GM23338 (cell line): ENCODE data around the gene FOXM1. TPM values are rescaled to one million over a fixed set of nuclear protein-coding genes. Genes with fewer than 3 reads are reported as not detected.

ENCODE experiments used
- ATAC-seq: fragments of 200-7000 bp; cut with Tn5 transposase; 3 replicates; pipeline ENCODE4 v1.9.1; 2020
- DNase-seq: peaks from one replicate; pipeline ENCODE4 v3.0.0-alpha.2; 2015; ENCODE audit warnings: low spot score
- H2AFZ ChIP-seq: fragments of 200-600 bp; sonication (generic); 2 replicates; pipeline ENCODE4 v1.8.0; 2016; ENCODE audit warnings: antibody characterized with exemption, mild to moderate bottlenecking, moderate library complexity
- H3F3A ChIP-seq: fragments of 200-600 bp; sonication (generic); replicated peaks from 2 replicates; pipeline ENCODE4 v1.8.0; 2017; ENCODE audit warnings: antibody characterized with exemption, mixed run types, low read depth
- H3K27ac ChIP-seq: fragments of 200-600 bp; sonication (generic); 2 replicates; pipeline ENCODE4 v1.6.1; 2016; ENCODE audit warnings: low read depth
- H3K27me3 ChIP-seq: fragments of 200-600 bp; sonication (generic); 2 replicates; pipeline ENCODE4 v1.8.0; 2016; ENCODE audit warnings: mild to moderate bottlenecking, mixed run types, moderate library complexity; ENCODE audit not compliant: insufficient read depth
- H3K36me3 ChIP-seq: fragments of 200-600 bp; sonication (generic); 2 replicates; pipeline ENCODE4 v1.8.0; 2016; ENCODE audit warnings: mild to moderate bottlenecking; ENCODE audit not compliant: insufficient read depth
- H3K4me1 ChIP-seq: fragments of 200-600 bp; sonication (generic); 2 replicates; pipeline ENCODE4 v1.8.0; 2016; ENCODE audit warnings: mild to moderate bottlenecking, moderate library complexity; ENCODE audit not compliant: insufficient read depth
- H3K4me2 ChIP-seq: fragments of 200-600 bp; sonication (generic); 2 replicates; pipeline ENCODE4 v1.7.1; 2017; ENCODE audit warnings: mixed run types
- H3K4me3 ChIP-seq: fragments of 200-600 bp; sonication (generic); 2 replicates; pipeline ENCODE4 v1.6.1; 2016; ENCODE audit warnings: mixed run types
- H3K79me2 ChIP-seq: fragments of 200-600 bp; sonication (generic); replicated peaks from 2 replicates; pipeline ENCODE4 v1.8.0; 2017; ENCODE audit warnings: mild to moderate bottlenecking; ENCODE audit not compliant: insufficient read depth
- H3K9me2 ChIP-seq: fragments of 200-600 bp; sonication (generic); 2 replicates; pipeline ENCODE4 v1.8.0; 2017; ENCODE audit not compliant: insufficient read depth
- H4K20me1 ChIP-seq: fragments of 200-600 bp; sonication (generic); replicated peaks from 2 replicates; pipeline ENCODE4 v1.8.0; 2017; ENCODE audit warnings: mild to moderate bottlenecking; ENCODE audit not compliant: insufficient read depth
- H3K27ac Mint-ChIP-seq: 2 replicates; pipeline ENCODE4 v1.8.0; 2020; ENCODE audit warnings: inconsistent platforms, mild to moderate bottlenecking, moderate library complexity, mixed read lengths
- H3K27me3 Mint-ChIP-seq: 3 replicates; pipeline ENCODE4 v1.8.0; 2022; ENCODE audit warnings: low read depth, mild to moderate bottlenecking, moderate library complexity, mixed read lengths, inconsistent platforms; ENCODE audit not compliant: insufficient read depth, poor library complexity
- H3K36me3 Mint-ChIP-seq: 3 replicates; pipeline ENCODE4 v1.8.0; 2021; ENCODE audit warnings: low read depth, mild to moderate bottlenecking, inconsistent platforms, moderate library complexity, mixed read lengths
- H3K4me1 Mint-ChIP-seq: 3 replicates; pipeline ENCODE4 v1.8.0; 2020; ENCODE audit warnings: mild to moderate bottlenecking, inconsistent platforms, mixed read lengths
- H3K4me3 Mint-ChIP-seq: 3 replicates; pipeline ENCODE4 v1.8.0; 2021; ENCODE audit warnings: moderate library complexity, mild to moderate bottlenecking, inconsistent platforms, mixed read lengths
- H3K9me3 Mint-ChIP-seq: 3 replicates; pipeline ENCODE4 v1.8.0; 2020; ENCODE audit warnings: moderate library complexity, mild to moderate bottlenecking, inconsistent platforms, mixed read lengths
- CREB1 ChIP-seq: fragments of 250-450 bp; sonication (Bioruptor Pico); IDR thresholded peaks from 2 replicates; pipeline ENCODE4 v1.5.0; 2020; ENCODE audit warnings: low read depth, mild to moderate bottlenecking, moderate library complexity
- CTCF ChIP-seq, 2 experiments: fragments of 200-600 bp in 1 of 2; sonication (generic) in 1 of 2; conservative IDR thresholded peaks; 2 replicates each; pipeline versions ENCODE4 v1.5.1 to v1.6.1; 2016 to 2017; ENCODE audit warnings: antibody characterized with exemption in 2 of 2, low read depth in 2 of 2, mild to moderate bottlenecking in 2 of 2, moderate library complexity in 1 of 2
- ETS1 ChIP-seq: IDR thresholded peaks from 2 replicates; pipeline ENCODE4 v1.6.1; 2016; ENCODE audit warnings: antibody characterized with exemption
- EZH2 ChIP-seq: fragments of 200-600 bp; sonication (generic); IDR thresholded peaks from one replicate; pipeline ENCODE4 v1.8.0; 2017; ENCODE audit warnings: antibody characterized with exemption, mild to moderate bottlenecking, low read depth; ENCODE audit not compliant: unreplicated experiment
- EZH2phosphoT487 ChIP-seq: fragments of 200-600 bp; sonication (generic); IDR thresholded peaks from one replicate; pipeline ENCODE4 v1.8.1; 2018; ENCODE audit warnings: antibody characterized with exemption; ENCODE audit not compliant: unreplicated experiment
- JUNB ChIP-seq: IDR thresholded peaks from one replicate; pipeline ENCODE4 v1.6.1; 2016; ENCODE audit warnings: antibody characterized with exemption; ENCODE audit not compliant: unreplicated experiment
- NANOG ChIP-seq: IDR thresholded peaks from 2 replicates; pipeline ENCODE4 v1.6.1; 2016; ENCODE audit warnings: antibody characterized with exemption, borderline replicate concordance
- REST ChIP-seq: IDR thresholded peaks from one replicate; pipeline ENCODE4 v1.6.1; 2018; ENCODE audit warnings: antibody characterized with exemption; ENCODE audit not compliant: unreplicated experiment
- ZNF114 ChIP-seq: fragments of 250-450 bp; sonication (Bioruptor Pico); IDR thresholded peaks from 2 replicates; pipeline ENCODE4 v1.5.0; 2020; ENCODE audit warnings: mild to moderate bottlenecking, moderate library complexity
- ZNF331 ChIP-seq: fragments of 250-450 bp; sonication (Bioruptor Pico); IDR thresholded peaks from 2 replicates; pipeline ENCODE4 v1.5.0; 2020; ENCODE audit warnings: low read depth, mild to moderate bottlenecking, moderate library complexity
- ZNF462 ChIP-seq: fragments of 250-450 bp; sonication (Bioruptor Pico); IDR thresholded peaks from 2 replicates; pipeline ENCODE4 v1.5.0; 2020; ENCODE audit warnings: mild to moderate bottlenecking, moderate library complexity
- polyA plus RNA-seq: library from polyadenylated mRNA; unstranded; fragments of >200 nt; fragmentation: Nextera tagmentation; extraction: Ambion mirVana; gene quantifications from 2 replicates; pipeline ENCODE4 v1.2.1, GENCODE V29; 2016
- total RNA-seq: library from RNA; depleted of rRNA; stranded (reverse); fragments of >200 nt; shearing (Covaris generic); gene quantifications from 2 replicates; pipeline ENCODE4 v1.2.3, GENCODE V29; 2014

The FOXM1 gene
- total and polyA plus RNA-seq, 2 experiments from 2014 or later = 31.0 to 98.1 TPM

- Histone ChIP-seq H2AFZ (no peak overlapping the region), H3K79me2 (no peaks in the 10 kb centered on the region), H3K4me1 (peaks cover 17% of the 10 kb centered on the region), H3K27me3 (no peaks in the 10 kb centered on the region), H3K4me3 (no peak overlapping the region), H4K20me1 (no peaks in the 10 kb centered on the region), H3F3A (no peaks in the 10 kb centered on the region; the same call in 1 of the 2 replicates), H3K9me2 (0 out of 2 replicates have a peak, but pooled peaks cover 4% of the 10 kb centered on the region), H3K36me3 (no peaks in the 10 kb centered on the region), H3K4me2 (no peak overlapping the region), H3K27ac (peak overlapping the region; percentile 55; the same call in 1 of the 2 replicates)
- Mint-ChIP-seq H3K4me3 (no peak overlapping the region), H3K36me3 (peaks cover 28% of the 10 kb centered on the region), H3K27ac (no peak overlapping the region), H3K4me1 (peaks cover 15% of the 10 kb centered on the region), H3K9me3 (no peaks in the 10 kb centered on the region), H3K27me3 (no peaks in the 10 kb centered on the region)
- ATAC-seq = no peak
- DNase-seq = no peak
- TF ChIP-seq EZH2 = no peak
- TF ChIP-seq ZNF114 (CRISPR knock-in tag) = no peak
- TF ChIP-seq NANOG = no peak
- no peak for TF ChIP-seq ZNF462
- TF ChIP-seq CTCF (conservative IDR thresholded peaks at IDR 0.05; ENCODE audit: low read depth in 2 of 2) = no peak
- no peak for TF ChIP-seq CREB1 (CRISPR knock-in tag)
- TF ChIP-seq ZNF331 (CRISPR knock-in tag) = no peak
- TF ChIP-seq EZH2phosphoT487 = no peak
- TF ChIP-seq ETS1 = no peak
- no peak for TF ChIP-seq REST
- TF ChIP-seq JUNB = no peak
These were observed 46.1 kb upstream of the FOXM1 start for GRCh38 chr12:2923057-2923456.
